GM18511 (cell line): ENCODE results near the gene ABCB6.
"Not testable (repeated sequence)": the region's sequence is repeated elsewhere in the genome, so short reads cannot be mapped to it uniquely, and the experiment has no call there.

ENCODE experiments used
- ATAC-seq: cut with Tn5 transposase; IDR thresholded peaks from one replicate; pipeline ENCODE4 v1.9.1; 2021; ENCODE audit warnings: mild to moderate bottlenecking, moderate library complexity; ENCODE audit not compliant: unreplicated experiment

ABCB6 gene

DNA sequence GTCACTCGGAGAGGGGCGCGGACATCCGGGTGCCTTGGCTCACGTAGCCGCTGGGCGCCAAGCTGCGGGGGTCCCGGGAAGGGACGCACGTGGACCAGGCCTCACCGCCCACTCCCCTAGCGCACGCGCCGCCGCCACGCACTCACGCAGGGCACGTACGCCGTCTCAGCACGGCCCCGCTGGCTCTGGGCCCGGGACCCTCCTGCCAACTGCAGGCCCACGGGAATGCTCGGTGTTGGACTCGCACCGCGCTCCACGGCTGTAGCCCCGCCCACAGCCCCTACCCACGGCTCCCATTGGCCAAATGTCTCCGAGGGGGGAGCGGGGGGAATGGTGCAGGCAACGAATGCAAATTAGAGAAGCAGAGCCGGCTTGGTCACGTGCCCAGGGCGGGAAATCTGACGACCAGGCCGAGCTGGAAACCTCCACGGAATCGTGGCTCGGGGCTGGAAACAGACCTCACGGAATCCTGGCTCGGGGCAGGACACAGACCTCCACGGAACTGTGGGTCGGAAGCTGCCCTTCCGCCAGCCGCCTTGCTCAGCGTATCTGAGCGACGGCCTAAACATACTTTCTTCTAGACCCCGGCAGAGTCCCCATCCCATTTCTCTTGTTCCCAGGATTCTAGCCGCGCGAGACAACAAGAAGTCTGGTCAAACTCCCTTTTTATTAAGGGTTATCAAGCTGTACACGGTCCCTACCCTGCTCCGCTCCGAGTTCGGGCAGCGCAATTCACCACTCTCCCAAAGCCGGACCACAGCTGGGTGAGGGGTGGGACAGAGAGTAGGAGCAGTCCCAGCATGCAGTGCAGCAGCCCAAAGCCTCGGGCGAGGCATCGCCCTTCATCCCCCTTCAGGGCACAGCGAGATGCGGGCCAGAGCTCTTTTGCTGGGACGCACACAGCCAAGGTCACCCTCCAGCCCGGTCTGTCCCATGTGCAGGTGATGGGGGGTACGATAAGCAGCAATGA lies at the start of gene ABCB6:
TSS of gene ABCB6 (minus strand) at position 227 of the 970 bp plus-strand sequence. CDS start 285 bp downstream, outside the sequence.
- peak; percentile 78 for ATAC-seq

GRCh38 chr2:219268294-219268693 lies 49.5 kb upstream of the ABCB6 start:
- ATAC-seq: no peak

- no peak for ATAC-seq
Observed at GRCh38 chr2:219266886-219267285, 48.1 kb upstream of the ABCB6 start.

DNA sequence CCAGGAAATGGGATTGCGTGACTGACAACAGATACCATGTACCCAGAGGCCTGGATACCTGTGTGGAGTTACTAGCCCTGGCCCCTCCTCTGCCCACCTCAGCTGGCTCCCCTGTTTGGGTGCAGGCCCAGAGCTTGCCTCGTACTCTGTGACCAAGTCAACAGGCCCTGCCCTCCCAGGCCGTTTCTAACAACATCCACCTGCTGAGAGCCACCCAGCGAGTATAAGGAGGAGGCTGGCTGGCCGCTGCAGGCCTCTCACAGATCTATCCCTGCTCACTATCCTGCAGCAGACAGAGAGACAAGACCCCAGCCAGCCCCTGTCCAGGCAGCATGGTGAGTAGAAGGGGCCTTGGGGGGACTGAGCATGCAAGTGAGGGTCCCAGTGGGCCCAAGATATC lies 47.5 kb upstream of the ABCB6 start:
- no peak for ATAC-seq

DNA sequence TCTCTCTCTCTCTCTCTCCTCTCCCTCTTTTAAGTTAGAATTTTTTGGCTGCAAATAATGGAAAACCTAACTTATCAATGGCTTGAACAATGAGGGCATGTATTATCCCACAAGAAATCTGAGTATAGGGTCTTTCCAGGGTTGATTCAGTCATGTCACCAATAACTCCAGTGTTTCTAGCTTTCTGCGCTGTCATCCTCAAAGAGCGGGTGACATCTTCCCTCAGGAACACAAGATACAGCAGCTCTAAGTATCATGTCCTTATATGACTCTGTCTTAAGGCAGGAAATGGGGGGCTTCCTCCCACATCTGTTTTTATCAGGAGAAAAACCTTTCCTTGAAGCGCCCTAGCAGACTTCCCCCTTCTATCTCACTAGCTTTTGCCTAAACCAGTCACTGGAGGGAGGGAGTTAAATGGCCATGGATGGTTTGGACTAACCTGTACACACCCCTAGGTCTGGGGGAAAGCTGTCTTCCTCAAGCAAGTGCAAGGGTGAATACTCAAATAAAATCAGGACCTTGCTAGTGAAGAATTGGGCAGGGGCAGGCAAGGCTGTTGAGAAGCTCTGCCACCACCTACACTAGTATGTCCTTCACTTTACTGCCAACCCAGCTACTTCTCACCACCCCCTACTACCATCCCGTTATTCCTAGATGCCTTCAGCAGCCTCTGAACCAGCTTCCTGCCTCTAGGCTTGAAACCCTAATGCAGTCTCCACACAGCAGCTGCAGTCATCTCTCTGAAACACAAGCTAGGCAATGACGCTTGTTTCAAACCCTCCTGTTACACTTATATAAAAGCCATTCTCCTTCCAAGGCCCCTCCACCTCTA lies 42.5 kb upstream of the ABCB6 start:
- no peak for ATAC-seq

DNA sequence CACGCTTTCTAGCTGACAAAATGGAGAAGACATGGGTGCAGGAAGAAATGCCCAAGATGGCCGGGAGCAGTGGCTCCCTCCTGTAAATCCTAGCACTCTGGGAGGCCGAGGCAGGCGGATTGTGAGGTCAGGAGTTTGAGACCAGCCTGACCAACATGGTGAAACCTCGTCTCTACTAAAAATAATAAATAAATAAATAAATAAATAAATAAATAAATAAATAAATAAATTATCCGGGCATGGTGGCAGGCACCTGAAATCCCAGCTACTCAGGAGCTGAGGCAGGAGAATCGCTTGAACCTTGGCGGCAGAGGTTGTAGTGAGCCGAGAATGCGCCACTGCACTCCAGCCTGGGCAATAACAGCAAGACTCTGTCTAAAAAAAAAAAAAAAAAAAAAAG lies 40.2 kb upstream of the ABCB6 start:
- not testable (repeated sequence) for ATAC-seq

GRCh38 chr2:219254590-219255201 lies 35.9 kb upstream of the ABCB6 start:
- peak; percentile 36 for ATAC-seq

DNA sequence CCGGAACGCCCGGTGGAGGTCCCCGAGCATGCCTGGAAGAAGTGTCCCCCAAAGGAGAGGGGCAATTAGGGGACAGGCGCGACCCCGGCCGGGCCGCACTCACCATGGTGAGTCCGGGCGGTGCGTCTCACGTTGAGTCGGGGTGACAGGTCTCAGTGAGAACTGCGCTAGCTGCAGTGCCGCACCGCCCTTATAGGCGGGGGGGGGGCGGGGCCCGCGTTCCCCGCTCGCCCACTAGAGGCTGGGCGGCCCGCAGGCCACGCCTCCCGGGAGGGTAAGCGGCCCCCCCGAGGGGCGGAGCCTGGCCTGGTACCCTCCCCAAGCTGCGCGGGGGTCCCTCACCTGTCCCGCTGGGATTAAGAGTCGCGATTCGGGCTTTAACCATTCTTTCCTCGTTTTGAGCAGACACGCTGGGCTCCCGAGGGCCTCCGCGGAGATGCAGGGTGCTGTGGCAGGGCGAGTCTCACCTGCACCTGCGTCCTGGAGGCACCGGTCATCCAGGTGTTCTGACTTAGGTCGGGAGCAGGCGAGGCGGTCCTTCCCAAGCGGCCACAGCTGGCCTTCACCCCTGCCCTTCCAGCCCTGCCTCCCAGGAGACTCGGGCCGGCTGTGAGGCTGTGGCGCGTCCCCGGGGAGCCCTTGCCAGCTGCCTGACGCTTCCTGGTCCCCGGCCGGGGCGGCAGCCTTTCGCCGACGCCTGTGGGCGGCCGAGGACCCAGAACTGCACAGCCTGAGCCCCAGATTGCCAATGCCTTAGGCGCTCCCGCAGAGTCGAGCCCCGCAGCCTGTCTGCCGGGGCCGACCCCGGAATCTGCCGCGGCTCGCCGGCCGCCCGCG lies 35.2 kb upstream of the ABCB6 start, which contains the start of gene TUBA4A:
TSS of gene TUBA4A (minus strand) at position 166 of the 837 bp plus-strand sequence. CDS start at position 106, 60 bp downstream.
- peak; percentile 52 for ATAC-seq

GRCh38 chr2:219252900-219253752 lies 34.4 kb upstream of the ABCB6 start, which contains the start of gene TUBA4B:
Gene TUBA4B, plus strand, starts transcription at chr2:219253243. Its CDS starts 165 bp downstream, at chr2:219253408.
- peak; percentile 4 for ATAC-seq

GRCh38 chr2:219252570-219252899 lies 33.8 kb upstream of the ABCB6 start:
- no peak for ATAC-seq

GRCh38 chr2:219252084-219252483 lies 33.3 kb upstream of the ABCB6 start:
- no peak for ATAC-seq

DNA sequence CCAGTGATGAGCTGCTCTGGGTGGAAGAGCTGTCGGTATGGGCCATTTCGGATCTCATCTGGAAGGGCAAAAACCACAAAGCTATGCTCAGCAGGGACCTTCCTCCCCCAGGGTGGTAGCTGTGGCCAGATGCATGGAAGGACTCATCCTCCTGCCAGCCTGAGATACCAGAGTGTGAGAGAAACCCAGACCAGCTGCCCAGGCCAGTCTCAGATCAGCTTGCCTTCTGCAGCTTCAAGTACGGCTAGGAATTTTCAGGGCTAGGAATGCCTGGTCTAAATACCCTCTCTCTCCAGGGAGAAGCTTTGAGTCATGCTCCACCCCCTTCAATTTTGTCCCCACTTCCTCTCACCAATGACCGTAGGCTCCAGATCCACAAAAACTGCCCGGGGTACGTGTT lies 32.9 kb upstream of the ABCB6 start:
- no peak for ATAC-seq

DNA sequence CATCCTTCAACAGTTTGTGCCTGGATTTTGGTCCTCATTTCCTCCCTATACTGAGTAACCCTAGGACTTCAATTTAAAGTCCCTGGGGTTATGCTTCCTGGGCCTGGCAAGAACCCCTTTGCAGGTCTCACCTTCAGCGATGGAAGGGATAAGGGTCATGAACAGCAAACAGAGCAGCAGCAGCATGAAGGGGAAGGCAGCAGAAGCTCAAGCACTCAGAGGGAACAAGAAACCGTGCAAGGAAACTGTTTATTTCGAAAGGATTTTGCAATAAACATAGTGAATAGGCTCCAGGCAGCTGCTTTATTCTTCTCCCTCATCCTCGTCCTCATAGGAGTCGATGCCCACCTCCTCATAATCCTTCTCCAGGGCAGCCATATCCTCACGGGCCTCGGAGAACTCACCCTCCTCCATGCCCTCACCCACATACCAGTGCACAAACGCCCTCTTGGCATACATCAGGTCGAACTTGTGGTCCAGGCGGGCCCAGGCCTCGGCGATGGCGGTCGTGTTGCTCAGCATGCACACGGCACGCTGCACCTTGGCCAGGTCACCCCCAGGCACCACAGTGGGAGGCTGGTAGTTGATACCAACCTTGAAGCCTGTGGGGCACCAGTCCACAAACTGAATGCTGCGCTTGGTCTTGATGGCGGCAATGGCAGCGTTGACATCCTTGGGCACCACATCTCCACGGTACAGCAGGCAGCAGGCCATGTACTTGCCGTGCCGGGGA lies 31.5 kb upstream of the ABCB6 start:
- no peak for ATAC-seq

DNA sequence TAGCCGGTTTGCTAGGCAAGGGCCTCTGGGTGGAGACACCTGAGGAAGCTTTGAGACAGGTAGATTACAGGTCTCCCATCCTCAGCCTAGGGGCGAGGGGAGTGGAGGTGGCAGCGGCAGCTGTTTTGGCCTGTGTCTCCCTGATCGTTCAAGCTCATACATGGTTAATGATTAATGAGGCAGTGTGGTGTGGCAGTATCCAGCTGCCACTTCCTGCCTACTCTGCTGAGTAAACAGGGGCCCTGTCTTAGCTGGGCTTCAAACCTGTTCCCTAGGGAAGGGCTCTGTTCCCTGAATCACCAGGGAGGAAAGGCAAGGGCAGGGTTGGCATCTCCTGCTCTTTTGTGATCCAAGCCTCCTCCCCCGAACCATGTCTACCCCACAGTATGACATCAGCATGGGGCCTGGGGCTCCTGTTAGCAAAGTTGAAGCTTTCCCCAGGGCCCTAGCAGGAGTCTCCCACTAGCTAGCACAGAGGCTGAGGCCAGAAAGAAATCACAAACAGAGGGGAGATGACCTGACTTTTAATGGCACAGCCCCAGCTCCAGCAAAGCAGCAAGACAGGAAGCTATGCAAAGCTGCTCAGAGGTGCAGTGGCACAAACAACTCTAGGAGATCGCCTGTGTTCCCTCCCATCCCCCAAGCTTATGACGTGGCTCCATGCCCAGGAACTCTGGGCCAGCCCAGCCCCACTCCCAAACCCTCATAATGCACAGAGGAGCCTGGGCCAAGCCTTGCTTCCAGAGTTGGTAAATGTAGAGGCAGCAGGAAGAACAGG lies 30.6 kb upstream of the ABCB6 start:
- ATAC-seq: peak; percentile 54

GRCh38 chr2:219248845-219249202 lies 30.1 kb upstream of the ABCB6 start:
- ATAC-seq: no peak

DNA sequence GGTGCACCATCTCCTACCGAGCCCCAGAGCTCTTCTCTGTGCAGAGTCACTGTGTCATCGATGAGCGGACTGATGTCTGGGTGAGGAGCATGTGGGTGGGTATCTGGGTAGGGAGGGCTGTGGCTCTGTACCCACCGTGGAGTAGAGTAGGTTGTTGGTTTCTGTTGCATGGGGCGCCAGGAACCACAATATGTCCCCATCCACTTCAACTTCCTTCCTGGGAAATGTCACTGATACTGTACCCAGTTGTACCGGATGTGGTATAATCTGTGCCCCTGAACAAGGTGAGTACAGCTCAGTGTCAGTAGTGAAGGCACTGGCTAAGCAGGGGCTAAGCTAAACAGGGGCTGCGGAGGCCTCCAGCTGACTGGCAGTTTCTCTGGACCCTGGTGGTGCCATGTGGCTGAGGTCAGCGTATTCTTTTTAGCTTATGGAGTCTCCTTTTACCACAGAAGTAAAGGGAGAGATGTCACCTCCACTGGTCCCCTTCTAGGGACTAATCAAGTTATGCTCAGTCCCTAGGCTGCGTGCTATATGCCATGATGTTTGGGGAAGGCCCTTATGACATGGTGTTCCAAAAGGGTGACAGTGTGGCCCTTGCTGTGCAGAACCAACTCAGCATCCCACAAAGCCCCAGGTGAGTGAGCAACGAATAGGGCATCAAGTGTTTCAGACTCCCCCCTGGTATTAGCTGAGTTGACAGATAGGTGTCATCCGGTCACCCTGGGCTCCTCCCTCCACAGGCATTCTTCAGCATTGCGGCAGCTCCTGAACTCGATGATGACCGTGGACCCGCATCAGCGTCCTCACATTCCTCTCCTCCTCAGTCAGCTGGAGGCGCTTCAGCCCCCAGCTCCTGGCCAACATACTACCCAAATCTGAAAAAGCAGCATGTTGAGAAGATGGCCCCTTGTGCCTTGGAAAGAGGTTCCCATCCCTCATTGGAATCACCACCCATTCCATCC lies 29.2 kb upstream of the ABCB6 start:
- ATAC-seq: peak; percentile 15

- no peak for ATAC-seq
Observed at GRCh38 chr2:219246559-219246958, 27.8 kb upstream of the ABCB6 start.
